HG03159 (cell line): ENCODE results near the gene PTGER2.

Source experiments
- ATAC-seq: cut with Tn5 transposase; IDR thresholded peaks from one replicate; pipeline ENCODE4 v1.9.1; 2021; ENCODE audit warnings: mild to moderate bottlenecking, moderate library complexity; ENCODE audit not compliant: unreplicated experiment

The PTGER2 gene

DNA sequence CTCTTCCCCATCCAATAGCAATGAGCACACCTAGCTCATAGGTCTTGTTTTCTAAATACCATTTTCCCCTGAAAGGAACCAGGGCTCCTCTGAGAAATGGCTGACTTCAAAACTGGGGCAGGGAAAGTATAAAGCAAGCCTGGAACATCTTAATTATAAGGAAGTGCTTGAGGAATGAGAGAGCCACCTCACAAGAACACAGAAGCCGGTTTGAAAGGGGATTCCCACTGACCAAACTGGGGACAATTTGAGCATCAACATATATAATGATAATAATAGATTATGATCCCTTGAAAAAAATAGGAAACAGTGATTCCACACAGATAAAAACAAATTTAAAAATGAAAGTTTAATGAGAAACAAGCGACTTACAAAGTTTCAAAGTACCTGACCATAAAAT is 22.1 kb downstream of the PTGER2 start:
- no peak for ATAC-seq

DNA sequence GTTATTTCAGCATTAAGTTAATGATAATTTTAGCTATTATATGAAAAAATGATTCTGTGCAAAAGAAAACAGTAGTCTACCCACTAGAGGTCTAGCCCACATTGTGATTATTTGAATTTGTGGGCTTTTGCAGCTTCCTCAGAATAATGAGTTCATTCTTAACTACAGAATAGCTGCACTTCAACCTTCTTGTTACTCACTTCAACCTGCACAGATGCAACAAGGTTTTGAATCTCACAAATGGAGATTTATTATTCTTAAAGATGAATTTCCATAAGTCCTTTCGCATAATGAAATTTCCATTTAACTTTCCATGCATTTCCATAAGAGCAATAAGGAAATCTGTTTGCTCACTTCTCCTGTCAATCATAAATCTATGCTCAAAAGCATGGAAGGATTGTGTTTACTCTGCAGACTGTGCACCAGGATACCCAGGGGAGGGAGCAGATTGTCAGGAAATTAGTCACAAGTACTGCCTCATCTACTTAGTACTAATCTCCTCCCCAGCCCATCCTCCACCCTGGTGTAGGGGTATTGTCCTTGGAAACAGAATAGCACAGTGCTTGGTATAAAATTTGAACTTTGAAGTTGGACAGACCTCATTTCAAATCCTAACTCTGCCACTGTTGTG is 24.1 kb downstream of the PTGER2 start:
- no peak for ATAC-seq

DNA sequence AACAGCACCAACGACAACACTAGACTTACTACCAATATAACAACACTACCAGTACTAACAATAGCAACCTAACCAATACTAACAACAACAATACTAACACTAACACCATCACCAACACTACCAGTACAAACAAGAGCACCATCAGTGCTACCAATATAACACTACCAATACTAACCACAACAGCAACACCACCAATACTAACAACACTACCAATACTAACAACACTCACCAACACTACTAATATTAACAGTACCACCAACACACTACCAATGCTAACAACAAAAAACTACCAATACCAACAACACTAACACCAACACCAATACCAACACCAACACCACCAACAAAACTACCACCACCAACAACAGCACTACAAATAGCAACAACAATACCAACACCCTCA is 25.1 kb downstream of the PTGER2 start:
- ATAC-seq = no peak

DNA sequence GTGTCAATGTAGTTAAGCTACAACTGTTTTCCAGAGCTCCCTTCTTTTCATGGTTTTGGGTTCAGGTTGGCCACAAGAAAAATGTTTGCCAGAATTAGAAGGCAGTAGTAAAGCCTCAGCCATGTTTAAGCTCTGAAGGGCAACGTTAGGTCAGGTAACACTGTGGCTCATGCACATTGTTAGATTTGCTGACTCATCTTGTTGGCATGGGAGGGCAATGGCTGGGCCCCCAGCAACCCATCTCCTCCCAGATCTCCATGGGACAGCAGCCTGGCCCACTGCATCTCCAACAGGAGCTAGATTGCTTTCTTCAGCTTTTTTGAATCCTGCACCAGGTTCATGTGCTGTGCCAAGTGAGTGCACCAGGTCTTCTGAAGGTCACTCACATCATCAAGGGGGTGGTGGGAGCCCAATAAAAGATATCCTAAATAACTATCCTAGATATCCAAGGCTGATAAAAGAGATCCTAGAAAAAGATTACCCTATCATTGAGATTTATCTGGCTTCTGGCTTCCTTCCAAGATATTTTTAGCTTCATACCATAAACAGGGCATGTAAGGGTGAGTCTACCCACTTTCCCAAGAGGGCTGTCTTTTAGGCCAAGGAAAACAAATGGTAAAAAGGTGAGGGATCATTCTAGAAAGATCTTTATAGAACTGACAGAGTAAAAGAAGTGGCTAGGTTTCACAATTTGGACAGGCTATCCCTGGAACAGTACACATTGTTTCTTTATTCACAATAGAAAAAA is 28.9 kb downstream of the PTGER2 start:
- ATAC-seq = no peak

DNA sequence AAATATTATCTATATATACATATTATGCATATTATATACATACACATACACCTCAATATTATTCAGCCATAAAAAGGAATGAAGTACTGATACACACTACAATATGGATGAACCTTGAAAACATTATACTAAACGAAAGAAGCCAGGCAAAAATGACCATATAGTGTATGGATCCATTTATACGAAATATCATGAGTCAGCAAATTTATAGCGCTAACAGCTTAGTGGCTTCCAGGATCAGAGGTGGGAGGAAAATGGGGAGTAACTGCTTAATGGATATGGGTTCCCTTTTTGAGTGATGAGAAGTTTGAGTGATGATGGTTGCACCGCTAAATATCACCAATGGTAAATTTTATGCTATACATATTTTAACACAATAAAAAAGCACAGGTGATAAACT is 32.7 kb downstream of the PTGER2 start:
- ATAC-seq = no peak

DNA sequence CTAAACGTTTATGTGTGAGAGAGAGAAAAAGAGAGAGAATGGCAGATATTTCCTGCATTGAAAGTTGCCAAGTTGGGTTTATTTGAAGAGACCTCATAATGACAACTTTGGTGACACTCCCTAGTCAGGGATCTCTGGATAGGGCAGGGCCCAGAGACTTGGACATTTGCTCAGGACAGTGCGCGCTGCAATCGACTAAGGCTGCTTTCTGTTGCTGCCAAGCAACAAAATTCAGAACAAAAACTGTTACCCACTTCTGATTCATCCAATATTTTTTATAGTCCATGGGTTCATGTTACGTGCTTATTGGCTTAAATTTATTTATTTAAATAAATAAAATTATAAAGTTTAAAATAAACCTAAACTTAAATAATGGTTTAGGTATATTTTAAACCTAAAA is 34.2 kb downstream of the PTGER2 start:
- no peak for ATAC-seq

DNA sequence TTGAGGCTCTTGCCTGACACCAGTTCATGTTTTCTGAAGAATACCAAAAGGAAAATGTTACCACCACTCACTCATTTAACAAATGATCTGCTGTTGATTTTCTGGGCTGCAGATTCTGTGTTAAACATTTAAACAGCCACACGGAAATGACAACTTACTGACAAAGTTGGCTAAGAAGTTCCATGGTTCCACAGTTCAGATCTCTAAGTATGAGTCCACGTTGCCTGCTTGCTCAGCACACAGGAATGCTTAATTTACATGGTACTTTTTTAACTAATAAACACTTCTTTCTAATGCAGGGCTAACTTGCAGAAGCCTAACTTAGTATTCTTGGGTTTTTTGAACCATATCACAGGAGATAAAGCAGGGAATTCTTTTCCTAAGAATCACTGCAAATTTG is 34.7 kb downstream of the PTGER2 start:
- no peak for ATAC-seq

DNA sequence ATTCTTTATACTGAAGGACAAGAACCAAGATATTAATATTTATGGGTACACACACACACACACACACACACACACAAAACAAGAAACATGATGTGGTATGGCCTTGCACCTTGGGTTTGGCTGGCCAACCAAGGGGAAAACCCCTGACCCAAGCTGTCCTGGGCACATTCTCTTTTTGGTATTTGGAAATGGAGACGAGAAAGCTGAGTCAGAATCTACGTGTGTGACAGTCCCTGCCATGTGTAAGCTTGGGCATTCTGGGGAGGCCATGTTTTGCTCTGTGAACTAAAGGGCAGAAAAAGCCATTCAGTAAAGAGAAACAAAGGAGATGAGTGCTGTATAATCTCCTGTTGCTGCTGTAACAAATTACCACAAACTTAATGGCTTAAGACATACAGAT is 35.6 kb downstream of the PTGER2 start:
- no peak for ATAC-seq

DNA sequence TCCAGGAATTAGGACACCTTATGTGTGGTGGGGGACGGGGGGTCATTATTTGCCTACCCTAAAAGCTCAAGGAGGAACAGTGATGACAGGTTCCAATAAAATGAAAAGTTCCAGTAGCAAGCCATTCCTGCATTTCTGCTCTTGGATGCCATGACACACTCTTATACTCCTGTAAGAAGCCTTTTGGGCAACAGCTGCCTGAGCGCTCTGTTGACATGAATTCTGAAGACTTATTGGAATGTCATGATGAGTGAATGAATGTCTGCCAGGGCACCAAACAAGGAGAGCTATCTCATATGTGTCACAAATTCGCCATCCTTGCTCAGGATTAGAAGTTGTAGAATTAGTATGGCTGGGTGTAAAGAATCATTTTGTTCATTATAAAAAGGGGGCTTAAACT is 36.3 kb downstream of the PTGER2 start:
- no peak for ATAC-seq

DNA sequence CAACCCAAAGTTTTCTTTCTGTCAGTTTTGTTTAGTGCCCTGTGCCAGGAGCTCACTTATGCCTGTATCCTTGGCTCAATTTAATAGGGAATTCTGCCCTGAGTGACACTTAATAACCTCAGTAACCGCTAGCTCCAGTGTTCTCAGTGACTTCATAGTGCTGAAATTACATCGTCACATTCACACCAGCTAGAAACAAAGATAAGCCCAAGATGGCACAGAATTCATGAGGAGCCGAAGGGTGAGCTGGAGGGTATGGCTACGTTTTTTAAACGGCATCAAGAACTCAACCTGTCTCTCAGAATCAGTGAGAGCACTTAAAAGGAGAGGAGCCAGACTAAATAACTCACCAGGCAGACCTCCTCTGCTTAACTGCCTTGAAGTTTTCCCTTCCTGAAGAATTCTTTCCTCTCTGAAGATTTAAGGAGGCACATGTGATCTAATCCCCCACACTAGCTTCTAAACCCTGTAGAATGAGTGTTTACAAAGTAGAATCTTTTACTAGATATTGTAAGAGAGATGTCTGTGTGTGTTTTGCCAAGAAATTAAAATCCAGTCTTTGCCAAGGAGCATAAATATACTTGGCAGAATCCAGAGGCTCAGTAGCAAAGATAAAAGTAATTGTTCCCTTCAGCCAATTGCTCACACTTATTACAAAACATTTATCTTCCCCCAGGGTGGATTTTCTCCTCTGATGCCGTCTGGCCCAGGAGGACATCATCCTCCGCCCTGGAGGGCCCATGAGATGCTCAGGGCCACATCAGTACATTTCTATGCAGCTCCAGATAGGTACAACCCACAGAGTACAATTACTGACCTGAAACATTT is 37.3 kb downstream of the PTGER2 start:
- ATAC-seq = peak; percentile 38

DNA sequence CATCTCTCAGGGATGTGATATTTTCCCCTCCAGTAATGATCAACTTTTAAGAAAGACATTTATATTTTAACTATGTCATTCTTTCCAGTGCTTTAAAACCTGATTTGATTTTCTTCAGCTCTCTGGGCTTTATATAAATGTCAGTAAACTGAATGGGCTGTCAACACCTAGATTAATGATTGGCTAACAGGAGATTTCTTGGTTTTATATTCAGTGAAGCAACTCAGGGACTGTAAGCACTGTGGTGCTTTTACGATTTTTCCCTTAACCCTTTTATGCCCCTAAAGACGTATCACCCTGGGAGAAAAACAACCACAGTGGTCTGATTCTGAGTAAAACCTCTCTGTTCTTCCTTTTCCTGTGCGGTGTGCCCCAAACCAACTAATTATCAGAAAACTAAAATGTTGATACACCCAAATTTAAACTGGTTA is 38.0 kb downstream of the PTGER2 start:
- ATAC-seq = peak; percentile 64

DNA sequence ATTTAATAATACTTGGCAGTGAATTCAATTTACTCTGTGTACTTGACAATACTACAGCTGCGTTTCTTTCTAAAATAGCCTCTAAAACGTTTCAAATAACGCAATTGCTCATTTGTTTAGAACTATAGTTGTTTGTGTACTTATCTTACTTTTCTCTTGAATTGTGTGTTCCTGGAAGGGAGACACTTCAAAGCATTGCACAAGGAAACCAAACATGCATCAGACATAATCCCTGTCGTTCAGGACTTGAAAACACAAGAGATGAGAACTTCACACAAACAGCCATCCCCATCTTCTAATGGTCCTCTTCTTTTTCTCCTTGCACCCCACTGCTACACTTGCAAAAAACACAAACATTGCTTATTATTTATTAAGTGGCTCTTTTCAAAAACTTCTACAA is 38.5 kb downstream of the PTGER2 start:
- no peak for ATAC-seq

DNA sequence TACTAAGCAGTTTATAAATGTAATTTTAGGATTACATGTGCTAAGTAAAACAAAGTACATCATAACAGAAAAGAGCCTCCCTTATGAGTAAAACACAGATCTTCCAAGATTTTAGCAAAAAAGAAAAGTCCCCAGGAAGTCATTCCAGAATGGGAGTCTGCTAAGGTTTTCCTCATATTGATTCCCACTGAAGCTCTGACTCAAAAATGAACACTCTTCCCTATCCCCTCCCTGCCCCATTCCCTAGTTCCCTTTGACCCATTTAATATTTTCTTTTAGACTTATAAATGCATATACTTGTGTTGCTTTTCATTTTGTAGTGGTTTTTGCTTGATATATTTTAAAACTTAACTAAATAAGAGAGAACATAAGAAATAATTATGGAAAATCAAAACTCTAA is 40.1 kb downstream of the PTGER2 start:
- no peak for ATAC-seq

DNA sequence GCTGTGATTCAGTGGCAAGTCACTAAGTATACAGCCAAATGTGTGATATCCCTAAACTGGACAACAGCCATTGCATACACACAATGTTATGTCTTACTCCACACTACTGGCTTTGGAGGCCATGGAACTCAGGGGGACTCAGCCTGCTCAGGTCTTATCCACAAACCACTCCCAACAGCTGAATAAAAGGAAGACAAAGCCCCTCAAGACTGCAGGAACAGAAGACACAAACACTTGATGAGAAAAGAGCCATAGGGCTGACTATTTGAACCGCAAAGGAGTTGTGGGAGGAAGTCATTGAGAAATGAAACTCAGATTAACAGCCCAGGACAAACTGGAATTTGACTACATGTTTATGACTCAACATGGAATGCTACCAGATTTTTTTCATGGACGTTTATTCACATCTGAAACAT is 40.9 kb downstream of the PTGER2 start:
- no peak for ATAC-seq

DNA sequence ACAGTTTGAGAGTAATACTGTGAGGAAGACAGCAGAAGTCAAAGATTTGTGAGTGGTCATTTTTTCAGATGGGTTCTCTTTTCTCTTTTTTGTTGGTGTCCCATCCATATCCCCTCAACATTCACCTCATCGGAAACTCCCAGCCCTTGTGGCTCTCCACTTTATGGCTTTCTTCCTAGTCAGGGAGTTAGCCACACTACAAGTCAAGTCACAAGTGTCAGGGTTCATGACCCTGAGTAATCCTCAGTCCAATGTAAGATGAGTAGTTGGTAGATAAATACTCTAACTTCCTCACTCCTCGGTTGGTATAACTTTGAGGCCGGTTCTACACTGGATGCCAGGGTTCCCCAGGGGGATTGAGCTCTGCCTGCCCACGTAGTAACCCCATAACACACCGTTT is 41.4 kb downstream of the PTGER2 start:
- no peak for ATAC-seq

DNA sequence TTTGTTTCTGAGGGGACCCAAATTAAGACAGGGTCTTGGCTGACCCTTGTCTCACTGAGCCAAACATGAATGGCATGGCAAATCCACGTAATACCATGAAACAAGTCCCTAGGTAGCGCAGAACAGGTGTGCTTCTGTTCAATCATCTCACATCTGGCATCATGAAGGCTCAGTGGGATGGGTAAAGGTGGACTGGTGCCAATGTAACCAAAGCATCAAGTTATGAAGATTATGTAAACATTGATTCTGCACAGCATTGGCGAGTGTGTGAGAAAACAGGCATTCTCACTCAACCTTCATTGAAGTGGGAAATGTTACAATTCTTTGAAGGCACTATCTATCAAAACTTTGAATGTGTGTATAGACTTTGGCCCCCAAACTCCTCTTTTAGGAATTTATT is 41.9 kb downstream of the PTGER2 start:
- no peak for ATAC-seq

DNA sequence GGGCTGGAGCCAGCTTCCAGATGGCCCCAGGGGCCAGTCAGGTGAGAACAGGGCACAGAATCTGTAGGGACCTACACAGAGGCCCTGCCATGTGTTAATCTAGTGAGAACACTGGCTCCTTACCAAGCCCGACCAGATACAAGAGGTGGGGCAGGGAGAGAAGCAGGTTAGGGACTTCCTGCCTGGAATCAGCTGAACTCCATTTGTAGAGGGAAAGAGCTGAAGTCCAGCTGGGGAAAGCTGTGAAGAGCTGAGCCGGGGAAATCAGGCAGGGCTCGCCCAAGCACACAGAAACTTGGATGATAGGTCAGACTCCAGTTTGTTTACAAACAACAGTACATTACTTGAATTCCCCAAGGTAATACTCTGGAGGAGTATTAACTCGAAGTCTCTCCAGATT is 46.7 kb downstream of the PTGER2 start:
- ATAC-seq = no peak

DNA sequence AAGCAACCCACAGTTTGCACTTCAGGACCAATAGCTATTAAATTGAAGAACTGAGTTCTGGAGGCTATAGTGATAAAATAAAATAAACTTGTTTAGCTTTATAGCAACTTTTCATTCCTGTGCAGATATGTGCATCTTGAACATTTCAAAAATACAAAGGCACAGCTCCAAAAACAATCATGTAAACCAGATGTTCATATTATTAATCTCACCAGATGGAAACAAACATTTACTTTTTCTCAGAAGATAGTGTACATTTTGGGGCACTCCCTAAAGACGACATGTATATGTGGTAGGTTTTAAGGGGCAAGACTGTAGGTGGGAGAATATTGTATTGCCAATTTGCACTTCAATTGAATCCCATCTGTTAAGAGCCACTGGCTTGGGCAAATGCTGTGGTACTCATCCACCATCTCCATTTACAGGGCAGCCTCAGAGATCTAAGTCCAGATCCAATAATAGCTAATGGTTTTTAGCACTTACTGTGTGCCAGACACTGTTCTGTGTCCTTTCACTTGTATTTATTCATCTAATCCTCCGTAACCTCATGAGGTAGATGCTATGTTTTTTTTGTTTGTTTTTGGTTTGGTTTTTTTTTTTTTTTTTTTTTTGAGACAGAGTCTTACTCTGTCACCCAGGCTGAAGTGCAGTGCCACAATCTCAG is 49.1 kb downstream of the PTGER2 start:
- no peak for ATAC-seq

DNA sequence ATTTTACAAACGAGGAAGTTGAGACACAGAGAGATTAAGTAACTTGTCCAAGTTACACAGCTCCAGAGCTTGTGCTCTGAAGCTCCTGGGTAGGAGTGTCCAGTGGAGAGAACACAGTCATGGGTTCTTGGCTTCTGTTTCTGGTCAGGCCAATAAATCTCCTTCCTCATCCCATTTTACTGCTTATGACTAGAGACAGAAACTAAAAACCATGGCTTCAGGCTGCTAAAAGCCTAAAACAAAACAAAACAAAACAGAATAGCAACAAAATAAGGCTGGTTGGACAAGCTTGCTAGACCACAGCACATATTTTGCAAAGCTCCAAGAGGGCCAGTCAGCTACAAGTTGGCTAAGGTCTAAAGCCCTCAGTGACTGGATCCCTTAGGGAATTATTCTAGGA is 49.8 kb downstream of the PTGER2 start:
- no peak for ATAC-seq

DNA sequence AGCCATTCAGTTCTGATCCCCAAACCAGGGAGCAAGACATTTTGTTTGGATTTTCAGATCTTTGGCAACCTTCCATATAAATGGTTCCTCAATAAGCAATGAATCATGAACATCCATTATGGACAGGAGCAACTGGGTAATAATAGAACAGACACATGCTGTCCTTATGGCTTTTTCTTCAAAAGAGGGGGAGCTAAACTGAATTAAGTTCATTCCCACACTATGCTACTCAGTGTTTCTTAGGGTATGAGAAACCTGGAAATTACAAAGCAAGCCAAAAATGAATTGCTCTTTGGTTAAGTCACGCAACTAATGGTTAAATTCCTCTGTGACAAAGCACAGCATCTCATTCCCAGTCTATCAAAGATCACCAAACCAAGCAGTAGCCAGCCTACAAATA is 51.0 kb downstream of the PTGER2 start:
- ATAC-seq = no peak

DNA sequence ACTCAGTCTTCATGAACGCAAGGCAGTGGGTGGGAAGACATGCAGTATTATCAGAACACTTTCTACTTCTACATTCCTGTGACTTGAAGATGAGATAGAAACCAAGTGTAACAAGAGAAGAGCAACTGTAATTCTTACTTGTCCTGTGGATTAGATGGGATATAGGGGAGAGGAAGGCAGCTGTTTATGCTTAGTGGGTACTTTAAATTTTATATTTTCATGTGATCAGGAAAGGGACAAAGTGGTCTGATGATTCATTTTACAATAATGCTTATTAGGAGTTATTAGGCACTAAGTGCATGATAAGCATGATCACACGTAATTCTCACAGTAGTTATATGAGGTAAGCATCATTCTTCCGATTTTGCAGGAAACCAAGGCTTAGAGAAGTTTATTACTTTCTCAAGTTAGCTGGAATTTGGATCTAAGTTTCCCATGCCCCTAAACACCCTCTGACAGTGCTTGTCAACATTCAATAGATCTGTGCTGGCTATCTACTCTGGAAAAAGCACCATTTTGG is 52.7 kb downstream of the PTGER2 start:
- no peak for ATAC-seq
